ENCODE data around the gene NOLC1.

Gene NOLC1

DNA sequence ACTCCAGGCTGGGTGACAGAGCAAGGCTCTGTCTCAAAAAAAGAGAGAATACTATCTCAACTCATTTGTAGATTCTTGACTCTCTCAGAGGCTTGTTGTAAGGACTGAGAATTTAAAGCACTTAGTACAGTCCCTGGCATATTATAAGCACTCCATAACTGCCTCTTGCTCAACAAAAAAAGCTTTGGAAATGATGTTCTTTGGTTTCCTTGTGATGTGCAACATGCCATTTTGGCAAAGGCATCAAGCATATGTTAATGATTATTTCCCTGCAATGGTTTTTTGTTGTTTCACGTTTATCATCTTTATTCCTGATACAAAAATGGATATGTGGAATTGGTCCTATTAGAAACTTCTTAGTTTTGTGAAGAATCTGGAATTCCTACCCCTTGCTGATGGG is 15.7 kb downstream of the NOLC1 start:
- no peak overlapping the region for H3K4me2 ChIP-seq (ENCODE audit: low read length)
- no peaks in the 10 kb centered on the region for H3K27me3 ChIP-seq (ENCODE audit: control insufficient read depth, low read length)
- no peaks in the 10 kb centered on the region for H3K9me2 ChIP-seq (replicated peaks; ENCODE audit: control insufficient read depth, low read length)
- H4K20me1 ChIP-seq (ENCODE audit: control insufficient read depth, insufficient read depth, low read depth, low read length), result no peaks in the 10 kb centered on the region
- H3K79me2 ChIP-seq (ENCODE audit: control insufficient read depth, low read length), result no peaks in the 10 kb centered on the region
- no peak overlapping the region for H3K27ac ChIP-seq (ENCODE audit: low read depth, low read length)
- peaks cover 14% of the 10 kb centered on the region for H3F3A ChIP-seq (ENCODE audit: control insufficient read depth, insufficient read depth)
- no peak overlapping the region for H3K4me3 ChIP-seq (ENCODE audit: low read length)
- H3K4me1 ChIP-seq (ENCODE audit: control insufficient read depth, low read length), result peaks cover 11% of the 10 kb centered on the region
- H3K36me3 ChIP-seq (ENCODE audit: control insufficient read depth, low read length), result peaks cover 13% of the 10 kb centered on the region
- no peak for TF ChIP-seq EZH2phosphoT487 (IDR thresholded peaks at IDR 0.05; ENCODE audit: borderline replicate concordance, low read length)
- TF ChIP-seq, protein P1, sequence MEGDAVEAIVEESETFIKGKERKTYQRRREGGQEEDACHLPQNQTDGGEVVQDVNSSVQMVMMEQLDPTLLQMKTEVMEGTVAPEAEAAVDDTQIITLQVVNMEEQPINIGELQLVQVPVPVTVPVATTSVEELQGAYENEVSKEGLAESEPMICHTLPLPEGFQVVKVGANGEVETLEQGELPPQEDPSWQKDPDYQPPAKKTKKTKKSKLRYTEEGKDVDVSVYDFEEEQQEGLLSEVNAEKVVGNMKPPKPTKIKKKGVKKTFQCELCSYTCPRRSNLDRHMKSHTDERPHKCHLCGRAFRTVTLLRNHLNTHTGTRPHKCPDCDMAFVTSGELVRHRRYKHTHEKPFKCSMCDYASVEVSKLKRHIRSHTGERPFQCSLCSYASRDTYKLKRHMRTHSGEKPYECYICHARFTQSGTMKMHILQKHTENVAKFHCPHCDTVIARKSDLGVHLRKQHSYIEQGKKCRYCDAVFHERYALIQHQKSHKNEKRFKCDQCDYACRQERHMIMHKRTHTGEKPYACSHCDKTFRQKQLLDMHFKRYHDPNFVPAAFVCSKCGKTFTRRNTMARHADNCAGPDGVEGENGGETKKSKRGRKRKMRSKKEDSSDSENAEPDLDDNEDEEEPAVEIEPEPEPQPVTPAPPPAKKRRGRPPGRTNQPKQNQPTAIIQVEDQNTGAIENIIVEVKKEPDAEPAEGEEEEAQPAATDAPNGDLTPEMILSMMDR (IDR thresholded peaks at IDR 0.05; ENCODE audit: low read depth, low read length, poor library complexity, severe bottlenecking), result no peak
- no peaks in the 10 kb centered on the region for H3K9me3 ChIP-seq (ENCODE audit: control insufficient read depth, insufficient read depth, low read length)

GRCh38 chr10:102170602-102171001 is 18.4 kb downstream of the NOLC1 start:
- Histone ChIP-seq H3K79me2 (ENCODE audit: control insufficient read depth, low read length) (no peaks in the 10 kb centered on the region), H3F3A (ENCODE audit: control insufficient read depth, insufficient read depth) (peaks cover 4% of the 10 kb centered on the region; the same call in 1 of the 2 replicates), H3K9me2 (replicated peaks; ENCODE audit: control insufficient read depth, low read length) (no peaks in the 10 kb centered on the region), H3K4me1 (ENCODE audit: control insufficient read depth, low read length) (peaks cover 11% of the 10 kb centered on the region), H3K4me2 (ENCODE audit: low read length) (no peak overlapping the region), H3K4me3 (ENCODE audit: low read length) (no peak overlapping the region), H4K20me1 (ENCODE audit: control insufficient read depth, insufficient read depth, low read depth, low read length) (no peaks in the 10 kb centered on the region), H3K36me3 (ENCODE audit: control insufficient read depth, low read length) (no peaks in the 10 kb centered on the region), H3K27me3 (ENCODE audit: control insufficient read depth, low read length) (no peaks in the 10 kb centered on the region), H3K27ac (ENCODE audit: low read depth, low read length) (no peak overlapping the region), H3K9me3 (ENCODE audit: control insufficient read depth, insufficient read depth, low read length) (no peaks in the 10 kb centered on the region)
- TF ChIP-seq, protein P1 (IDR thresholded peaks at IDR 0.05; ENCODE audit: low read depth, low read length, poor library complexity, severe bottlenecking), result no peak
- no peak for TF ChIP-seq EZH2phosphoT487 (IDR thresholded peaks at IDR 0.05; ENCODE audit: borderline replicate concordance, low read length)

DNA sequence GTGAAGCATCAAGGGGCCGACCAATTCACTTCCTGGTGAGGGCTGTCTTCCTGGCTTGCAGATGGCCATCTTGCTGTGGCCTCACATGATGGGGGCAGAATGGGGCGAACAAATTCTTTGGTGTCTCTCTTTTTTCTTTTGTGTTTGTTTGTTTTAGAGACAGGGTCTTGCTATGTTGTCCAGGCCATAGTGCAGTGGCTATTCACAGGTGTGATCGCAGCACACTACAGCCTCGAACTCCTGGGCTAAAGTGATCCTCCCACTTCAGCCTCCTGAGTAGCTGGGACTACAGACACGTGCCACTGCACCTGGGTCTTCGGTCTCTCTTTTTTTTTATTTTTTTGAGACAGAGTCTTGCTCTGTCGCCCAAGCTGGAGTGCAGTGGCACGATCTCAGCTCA is 20.1 kb downstream of the NOLC1 start:
- Histone ChIP-seq H4K20me1 (ENCODE audit: control insufficient read depth, insufficient read depth, low read depth, low read length) (no peaks in the 10 kb centered on the region), H3K79me2 (ENCODE audit: control insufficient read depth, low read length) (no peaks in the 10 kb centered on the region), H3K4me2 (ENCODE audit: low read length) (no peak overlapping the region), H3K9me2 (replicated peaks; ENCODE audit: control insufficient read depth, low read length) (no peaks in the 10 kb centered on the region), H3K36me3 (ENCODE audit: control insufficient read depth, low read length) (no peaks in the 10 kb centered on the region), H3K4me3 (ENCODE audit: low read length) (no peak overlapping the region), H3K27me3 (ENCODE audit: control insufficient read depth, low read length) (no peaks in the 10 kb centered on the region), H3K4me1 (ENCODE audit: control insufficient read depth, low read length) (peaks cover 11% of the 10 kb centered on the region), H3F3A (ENCODE audit: control insufficient read depth, insufficient read depth) (no peaks in the 10 kb centered on the region), H3K27ac (ENCODE audit: low read depth, low read length) (no peak overlapping the region), H3K9me3 (ENCODE audit: control insufficient read depth, insufficient read depth, low read length) (no peaks in the 10 kb centered on the region)
- TF ChIP-seq, protein P1 (IDR thresholded peaks at IDR 0.05; ENCODE audit: low read depth, low read length, poor library complexity, severe bottlenecking), result no peak
- no peak for TF ChIP-seq EZH2phosphoT487 (IDR thresholded peaks at IDR 0.05; ENCODE audit: borderline replicate concordance, low read length)

Measured in DOHH2 (cell line).